Activated B cell treated with CpG ODN at 0.5 μM for 24 hours (primary cell): Measurements from ENCODE around the gene RBMXL3. TPM values are rescaled to one million over a fixed set of nuclear protein-coding genes. Genes with fewer than 3 reads are reported as not detected.
"Not testable (repeated sequence)": the region's sequence is repeated elsewhere in the genome, so short reads cannot be mapped to it uniquely, and the experiment has no call there.

ENCODE experiments used
- ATAC-seq: fragments of 200-7000 bp; cut with Tn5 transposase; one replicate; pipeline ENCODE4 v1.10.0; 2021; ENCODE audit warnings: low read depth, mild to moderate bottlenecking, moderate library complexity
- CTCF ChIA-PET: fragments of 350-600 bp; sonication (Branson Sonifier 250); formaldehyde crosslinking; loops from one replicate; lab custom pipeline; 2021; ENCODE audit warnings: antibody characterized with exemption; lab: Charles Lee
- POLR2A ChIA-PET: fragments of 350-600 bp; sonication (Branson Sonifier 250); formaldehyde crosslinking; loops from one replicate; lab custom pipeline; 2021; ENCODE audit warnings: antibody characterized with exemption; lab: Charles Lee
- DNase-seq: peaks from one replicate; pipeline ENCODE4 v3.0.0; 2022
- H3K27ac Mint-ChIP-seq: one replicate; pipeline ENCODE4 v1.8.0; 2020; ENCODE audit warnings: mixed read lengths
- H3K27me3 Mint-ChIP-seq: one replicate; pipeline ENCODE4 v1.8.0; 2021; ENCODE audit warnings: mixed read lengths
- H3K36me3 Mint-ChIP-seq: one replicate; pipeline ENCODE4 v1.8.0; 2021; ENCODE audit warnings: low read depth, mixed read lengths
- H3K4me1 Mint-ChIP-seq: one replicate; pipeline ENCODE4 v1.8.0; 2021; ENCODE audit warnings: mixed read lengths
- H3K4me3 Mint-ChIP-seq: one replicate; pipeline ENCODE4 v1.8.0; 2020; ENCODE audit warnings: mild to moderate bottlenecking, mixed read lengths
- H3K9me3 Mint-ChIP-seq: one replicate; pipeline ENCODE4 v1.8.0; 2020; ENCODE audit warnings: mixed read lengths
- intact Hi-C: fragments of 100-400 bp; cut with micrococcal nuclease; formaldehyde crosslinking; loops from one replicate; pipeline ENCODE4 v1.15.1; 2024
- total RNA-seq: library from RNA; stranded (reverse); gene quantifications from 2 replicates; pipeline ENCODE4 v1.2.3, GENCODE V29; 2022
- TF ChIP-seq, protein P1 (sequence below): fragments of 200-600 bp; IDR thresholded peaks from one replicate; pipeline ENCODE4 v1.8.0; 2022; ENCODE audit warnings: antibody characterized with exemption, mild to moderate bottlenecking

The RBMXL3 gene
- total RNA-seq, 1 donor from 2014 or later = not detected

DNA sequence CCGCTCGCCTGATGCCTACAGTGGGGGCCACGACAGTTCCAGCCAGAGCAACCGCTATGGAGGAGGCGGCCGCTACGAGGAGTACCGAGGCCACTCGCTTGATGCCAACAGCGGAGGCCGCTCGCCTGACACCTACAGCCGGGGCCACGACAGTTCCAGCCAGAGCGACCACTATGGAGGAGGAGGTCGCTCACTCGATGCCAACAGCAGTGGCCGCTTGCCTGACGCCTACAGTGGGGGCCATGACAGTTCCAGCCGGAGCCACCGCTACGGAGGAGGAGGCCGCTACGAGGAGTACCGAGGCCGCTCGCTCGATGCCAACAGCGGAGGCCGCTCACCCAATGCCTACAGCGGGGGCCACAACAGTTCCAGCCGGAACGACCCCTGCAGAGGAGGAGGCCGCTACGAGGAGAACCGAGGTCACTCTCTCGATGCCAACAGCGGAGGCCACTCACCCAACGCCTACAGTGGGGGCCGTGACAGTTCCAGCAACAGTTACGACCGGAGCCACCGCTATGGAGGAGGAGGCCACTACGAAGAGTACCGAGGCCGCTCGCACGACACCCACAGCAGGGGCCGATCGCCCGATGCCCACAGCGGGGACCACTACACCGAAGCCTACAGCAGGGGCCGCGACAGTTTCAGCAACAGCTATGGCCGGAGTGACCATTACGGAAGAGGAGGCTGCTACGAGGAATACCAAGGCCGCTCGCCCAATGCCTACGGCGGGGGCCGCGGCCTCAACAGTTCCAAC, 2.5 kb downstream of the RBMXL3 start:
- H3K36me3 Mint-ChIP-seq = no peaks in the 10 kb centered on the region
- TF ChIP-seq, protein P1, sequence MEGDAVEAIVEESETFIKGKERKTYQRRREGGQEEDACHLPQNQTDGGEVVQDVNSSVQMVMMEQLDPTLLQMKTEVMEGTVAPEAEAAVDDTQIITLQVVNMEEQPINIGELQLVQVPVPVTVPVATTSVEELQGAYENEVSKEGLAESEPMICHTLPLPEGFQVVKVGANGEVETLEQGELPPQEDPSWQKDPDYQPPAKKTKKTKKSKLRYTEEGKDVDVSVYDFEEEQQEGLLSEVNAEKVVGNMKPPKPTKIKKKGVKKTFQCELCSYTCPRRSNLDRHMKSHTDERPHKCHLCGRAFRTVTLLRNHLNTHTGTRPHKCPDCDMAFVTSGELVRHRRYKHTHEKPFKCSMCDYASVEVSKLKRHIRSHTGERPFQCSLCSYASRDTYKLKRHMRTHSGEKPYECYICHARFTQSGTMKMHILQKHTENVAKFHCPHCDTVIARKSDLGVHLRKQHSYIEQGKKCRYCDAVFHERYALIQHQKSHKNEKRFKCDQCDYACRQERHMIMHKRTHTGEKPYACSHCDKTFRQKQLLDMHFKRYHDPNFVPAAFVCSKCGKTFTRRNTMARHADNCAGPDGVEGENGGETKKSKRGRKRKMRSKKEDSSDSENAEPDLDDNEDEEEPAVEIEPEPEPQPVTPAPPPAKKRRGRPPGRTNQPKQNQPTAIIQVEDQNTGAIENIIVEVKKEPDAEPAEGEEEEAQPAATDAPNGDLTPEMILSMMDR = no peak
- ChIA-PET CTCF (no interaction called here), POLR2A (no interaction called here)
- no peaks in the 10 kb centered on the region for H3K27me3 Mint-ChIP-seq
- no peaks in the 10 kb centered on the region for H3K4me1 Mint-ChIP-seq
- DNase-seq (no peak), ATAC-seq (no peak)
- no peaks in the 10 kb centered on the region for H3K9me3 Mint-ChIP-seq
- H3K4me3 Mint-ChIP-seq = no peak overlapping the region
- no peak overlapping the region for H3K27ac Mint-ChIP-seq
- intact Hi-C loops = no loop called here

DNA sequence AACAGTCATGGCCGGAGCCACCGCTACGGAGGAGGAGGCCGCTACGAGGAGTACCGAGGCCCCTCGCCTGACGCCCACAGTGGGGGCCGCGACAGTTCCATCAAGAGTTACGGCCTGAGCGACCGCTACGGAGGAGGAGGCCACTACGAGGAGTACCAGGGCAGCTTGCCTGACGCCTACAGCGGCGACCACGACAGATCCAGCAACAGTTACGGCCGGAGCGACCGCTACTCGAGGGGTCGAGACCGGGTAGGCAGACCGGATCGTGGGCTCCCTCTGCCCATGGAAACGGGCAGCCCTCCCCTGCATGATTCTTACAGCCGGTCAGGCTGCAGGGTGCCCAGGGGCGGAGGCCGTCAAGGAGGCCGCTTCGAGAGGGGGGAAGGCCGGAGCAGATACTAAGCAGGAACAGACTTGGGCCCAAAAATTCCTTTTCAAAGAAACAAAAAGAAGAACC, 3.1 kb downstream of the RBMXL3 start:
- Mint-ChIP-seq H3K27ac (no peak overlapping the region), H3K27me3 (no peaks in the 10 kb centered on the region), H3K4me1 (no peaks in the 10 kb centered on the region), H3K9me3 (no peaks in the 10 kb centered on the region), H3K4me3 (no peak overlapping the region), H3K36me3 (no peaks in the 10 kb centered on the region)
- DNase-seq = no peak
- ChIA-PET POLR2A (no interaction called here), CTCF (no interaction called here)
- ATAC-seq = no peak
- intact Hi-C loops = no loop called here
- TF ChIP-seq, protein P1 = no peak

DNA sequence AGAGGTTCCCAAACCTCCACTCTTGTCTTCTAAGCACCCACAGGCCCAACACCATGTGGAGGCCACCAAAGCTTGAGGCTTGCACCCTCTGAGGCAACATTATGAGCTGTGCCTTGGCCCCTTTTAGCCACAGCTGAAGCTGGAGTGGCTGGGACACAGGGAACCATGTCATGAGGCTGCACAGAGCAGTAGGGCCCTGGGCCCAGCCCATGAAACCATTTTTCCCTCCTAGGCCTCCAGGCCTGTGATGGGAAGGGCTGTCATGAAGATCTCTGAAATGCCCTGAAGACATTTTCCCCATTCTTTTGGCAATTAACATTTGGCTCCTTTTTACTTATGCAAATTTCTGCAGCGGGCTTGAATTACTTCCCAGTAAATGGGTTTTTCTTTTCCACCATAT, 14.8 kb downstream of the RBMXL3 start:
- DNase-seq (no peak), ATAC-seq (no peak)
- TF ChIP-seq, protein P1 = no peak
- POLR2A ChIA-PET = no interaction called here
- intact Hi-C loops = no loop called here
- H3K9me3 Mint-ChIP-seq = peaks cover 8% of the 10 kb centered on the region
- CTCF ChIA-PET = no interaction called here
- H3K4me3 Mint-ChIP-seq = no peak overlapping the region
- H3K27ac Mint-ChIP-seq = no peak overlapping the region
- H3K36me3 Mint-ChIP-seq = no peaks in the 10 kb centered on the region
- no peaks in the 10 kb centered on the region for H3K27me3 Mint-ChIP-seq
- no peaks in the 10 kb centered on the region for H3K4me1 Mint-ChIP-seq

DNA sequence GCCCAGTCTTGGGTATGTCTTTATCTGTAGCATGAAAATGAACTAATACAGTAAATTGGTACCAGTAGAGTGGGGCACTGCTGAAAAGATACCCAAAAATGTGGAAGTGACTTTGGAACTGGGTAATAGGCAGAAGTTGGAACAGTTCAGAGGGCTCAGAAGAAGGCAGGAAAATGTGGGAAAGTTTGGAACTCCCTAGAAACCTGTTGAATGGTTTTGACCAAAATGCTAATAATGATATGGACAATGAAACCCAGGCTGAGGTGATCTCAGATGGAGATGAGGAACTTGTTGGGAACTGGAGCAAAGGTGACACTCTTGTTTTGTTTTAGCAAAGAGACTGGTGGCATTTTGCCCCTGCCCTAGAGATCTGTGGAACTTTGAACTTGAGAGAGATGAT, 20.3 kb downstream of the RBMXL3 start:
- POLR2A ChIA-PET, H3K9me3 Mint-ChIP-seq, ATAC-seq, DNase-seq, H3K4me3 Mint-ChIP-seq, intact Hi-C loops, CTCF ChIA-PET, H3K4me1 Mint-ChIP-seq, H3K36me3 Mint-ChIP-seq, H3K27me3 Mint-ChIP-seq, H3K27ac Mint-ChIP-seq: not testable (repeated sequence)

DNA sequence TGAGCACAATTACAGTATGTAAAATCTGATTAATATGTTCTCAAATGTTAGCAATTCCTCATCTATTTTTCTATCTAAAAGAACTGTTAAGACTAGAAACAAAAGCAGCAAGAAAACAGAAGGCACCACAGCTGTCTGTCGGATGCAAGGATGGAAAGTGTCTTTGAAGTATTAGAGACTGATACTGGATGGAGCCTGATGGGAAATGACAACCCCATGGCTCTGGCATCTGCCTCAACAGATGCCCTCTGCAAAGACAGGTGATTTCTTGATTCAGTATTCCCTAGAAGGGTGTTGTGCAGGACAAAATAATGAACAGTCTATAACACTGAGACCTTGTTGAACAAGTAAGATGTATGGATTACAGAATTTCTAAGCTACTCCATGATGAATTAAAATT, 24.9 kb downstream of the RBMXL3 start:
- Mint-ChIP-seq H3K4me1 (no peaks in the 10 kb centered on the region), H3K27ac (no peak overlapping the region), H3K9me3 (no peaks in the 10 kb centered on the region), H3K27me3 (no peaks in the 10 kb centered on the region), H3K36me3 (no peaks in the 10 kb centered on the region), H3K4me3 (no peak overlapping the region)
- intact Hi-C loops = no loop called here
- CTCF ChIA-PET = no interaction called here
- ATAC-seq (no peak), DNase-seq (no peak)
- TF ChIP-seq, protein P1 = no peak
- POLR2A ChIA-PET = no interaction called here
